Stimulated activated CD4-positive, alpha-beta T cell treated with anti-CD3 and anti-CD28 coated beads, Interleukin-2, amount 100 ng/mL, for 48 hours (primary cell): ENCODE data around the gene TMEM181.
"Not testable (repeated sequence)": the region's sequence is repeated elsewhere in the genome, so short reads cannot be mapped to it uniquely, and the experiment has no call there.

Source experiments
- DNase-seq, 2 donors: peaks; one replicate each; pipeline ENCODE4 v3.0.0-alpha.2; 2020

TMEM181 gene

GRCh38 chr6:158603261-158604047, 43.6 kb downstream of the TMEM181 start:
- no peak for DNase-seq

DNA sequence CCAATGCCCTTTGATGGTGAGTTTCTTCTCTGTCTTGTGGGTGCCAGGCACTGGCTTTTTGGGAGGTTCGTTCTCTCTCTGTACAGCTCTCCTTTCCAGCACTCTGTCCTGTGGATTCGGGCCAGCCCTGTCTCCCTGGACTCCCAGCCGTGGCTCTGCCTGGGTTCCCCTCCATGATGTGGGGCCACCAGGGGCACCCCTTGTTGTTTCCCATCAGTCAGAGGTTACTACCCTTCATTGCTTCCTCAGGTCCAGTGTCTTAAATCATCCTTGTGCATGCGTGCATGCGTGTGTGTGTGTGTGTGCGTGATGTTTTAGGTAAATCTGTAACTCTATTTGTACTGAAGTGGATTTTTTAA, 44.1 kb downstream of the TMEM181 start:
- no peak for DNase-seq

GRCh38 chr6:158605266-158605878, 45.5 kb downstream of the TMEM181 start:
- DNase-seq: peak; percentile 41 to 52

DNA sequence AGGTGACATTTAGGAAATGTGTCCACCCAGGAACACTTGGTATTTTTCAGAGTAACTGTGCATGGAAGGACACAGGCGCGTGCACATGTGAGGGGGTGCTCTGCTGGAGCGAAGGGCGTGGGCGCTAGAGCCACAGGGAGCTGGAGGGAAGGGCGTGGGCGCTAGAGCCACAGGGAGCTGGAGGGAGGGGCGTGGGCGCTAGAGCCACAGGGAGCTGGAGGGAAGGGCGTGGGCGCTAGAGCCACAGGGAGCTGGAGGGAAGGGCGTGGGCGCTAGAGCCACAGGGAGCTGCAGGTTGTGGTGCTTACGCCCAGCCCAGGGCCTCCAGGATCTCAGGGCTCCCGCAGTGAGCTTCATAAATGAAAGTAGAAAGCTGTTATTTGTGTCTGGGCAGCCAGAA, 46.1 kb downstream of the TMEM181 start:
- not testable (repeated sequence) for DNase-seq

DNA sequence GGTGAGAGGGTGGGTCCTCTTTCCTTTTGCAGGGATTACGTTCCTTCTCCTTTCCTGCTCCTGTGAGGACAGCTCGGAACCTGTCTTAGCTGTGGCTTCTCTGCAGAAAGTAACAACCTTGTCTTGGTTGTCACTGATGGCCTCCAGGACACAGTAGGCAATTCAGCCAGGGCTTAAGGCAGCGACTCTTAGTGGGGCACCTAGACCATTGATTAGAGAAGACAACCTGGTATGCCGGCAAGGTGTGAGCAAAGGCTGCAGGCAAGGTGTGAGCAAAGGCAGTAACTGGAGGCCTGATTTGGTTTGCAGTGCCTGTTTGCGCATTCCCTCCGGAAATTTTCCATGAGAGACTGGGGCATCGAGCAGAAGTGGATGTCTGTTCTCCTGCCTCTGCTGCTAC, 47.0 kb downstream of the TMEM181 start:
- no peak for DNase-seq

GRCh38 chr6:158607411-158608170, 47.7 kb downstream of the TMEM181 start:
- DNase-seq: no peak

DNA sequence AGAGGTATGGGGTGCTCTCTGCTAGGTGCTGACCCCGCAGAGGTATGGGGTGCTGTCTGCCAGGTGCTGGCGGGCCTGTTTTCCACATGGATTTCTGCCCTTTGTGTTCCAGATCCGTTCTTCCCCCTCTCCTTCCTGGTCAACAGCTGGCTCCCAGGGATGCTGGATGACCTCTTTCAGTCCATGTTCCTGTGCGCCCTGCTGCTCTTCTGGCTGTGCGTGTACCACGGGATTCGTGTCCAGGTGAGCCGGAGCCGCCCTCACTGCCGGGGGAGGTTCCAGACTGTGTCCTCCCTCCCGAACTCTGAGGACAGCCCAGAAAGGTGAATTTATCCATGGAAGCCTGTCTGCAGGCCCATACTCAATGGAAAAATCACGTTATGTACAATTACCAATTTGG, 48.3 kb downstream of the TMEM181 start:
- no peak for DNase-seq

- no peak for DNase-seq
Measured at GRCh38 chr6:158609455-158610155, 49.7 kb downstream of the TMEM181 start.

- DNase-seq: no peak
Measured at GRCh38 chr6:158610319-158610968, 50.6 kb downstream of the TMEM181 start.

DNA sequence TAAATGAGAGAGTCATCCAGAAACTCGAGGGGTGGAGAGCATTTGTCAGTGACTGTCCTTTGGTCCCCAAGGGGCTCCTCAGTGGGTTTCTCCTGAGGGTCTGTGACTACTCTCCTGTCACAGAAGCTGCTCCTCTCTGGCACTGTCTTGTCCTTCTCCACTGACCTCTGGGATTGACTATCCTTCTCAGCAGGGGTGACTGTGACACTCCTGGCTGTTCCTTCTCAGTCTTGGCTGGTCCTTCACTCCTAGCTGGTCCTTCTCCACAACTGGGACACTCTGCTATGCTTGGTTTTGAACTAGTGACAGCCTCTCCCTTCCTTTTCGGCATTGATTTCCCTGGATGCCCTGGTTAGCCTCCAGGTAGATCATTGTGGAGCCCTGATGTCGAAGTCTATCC, 51.1 kb downstream of the TMEM181 start:
- DNase-seq: no peak

DNA sequence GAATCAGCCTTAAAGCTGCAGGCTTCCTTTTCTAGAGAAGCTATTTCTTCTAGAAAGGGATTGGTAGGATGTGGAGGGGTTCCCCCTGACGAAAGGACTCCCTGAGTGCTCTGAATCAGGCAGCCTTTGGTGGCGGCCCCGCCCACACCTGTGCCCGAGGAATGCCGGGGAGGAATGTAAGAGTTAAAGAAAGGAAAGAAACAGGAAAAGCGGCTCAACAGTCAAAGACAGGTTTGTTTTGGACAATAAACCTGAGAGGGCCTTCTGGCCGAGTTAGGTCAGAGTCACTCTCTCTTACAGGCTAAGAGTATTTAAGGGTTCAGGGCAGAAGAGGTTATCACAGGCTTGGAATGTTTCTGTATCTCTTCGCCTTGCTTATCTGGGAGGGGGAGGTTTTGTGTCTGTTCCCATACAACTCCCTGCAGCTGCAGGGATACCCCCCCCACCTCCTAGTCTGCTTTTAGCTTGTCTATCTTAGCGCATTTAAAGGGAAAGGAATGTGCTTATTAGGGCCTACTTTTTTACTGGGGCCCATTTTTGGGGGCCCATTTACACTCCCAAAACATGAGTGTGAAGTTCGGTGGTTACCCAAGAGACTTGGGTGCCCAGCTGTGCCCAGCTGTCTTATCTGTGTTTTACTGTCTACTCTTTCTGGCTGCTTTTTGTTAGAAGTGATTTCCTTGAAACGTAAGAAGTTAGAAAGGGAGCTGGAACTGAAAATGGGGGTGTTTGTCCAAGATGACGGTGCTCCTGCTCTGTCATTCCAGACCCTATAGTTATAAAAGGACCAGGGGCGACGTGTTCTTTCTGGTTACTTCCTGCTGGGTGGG, 51.9 kb downstream of the TMEM181 start:
- no peak for DNase-seq

- not testable (repeated sequence) for DNase-seq
Measured at GRCh38 chr6:158614606-158615005, 54.7 kb downstream of the TMEM181 start.

- DNase-seq: not testable (repeated sequence)
Measured at GRCh38 chr6:158618289-158618688, 58.4 kb downstream of the TMEM181 start.

- no peak for DNase-seq
Measured at GRCh38 chr6:158619922-158620801, 60.3 kb downstream of the TMEM181 start.

DNA sequence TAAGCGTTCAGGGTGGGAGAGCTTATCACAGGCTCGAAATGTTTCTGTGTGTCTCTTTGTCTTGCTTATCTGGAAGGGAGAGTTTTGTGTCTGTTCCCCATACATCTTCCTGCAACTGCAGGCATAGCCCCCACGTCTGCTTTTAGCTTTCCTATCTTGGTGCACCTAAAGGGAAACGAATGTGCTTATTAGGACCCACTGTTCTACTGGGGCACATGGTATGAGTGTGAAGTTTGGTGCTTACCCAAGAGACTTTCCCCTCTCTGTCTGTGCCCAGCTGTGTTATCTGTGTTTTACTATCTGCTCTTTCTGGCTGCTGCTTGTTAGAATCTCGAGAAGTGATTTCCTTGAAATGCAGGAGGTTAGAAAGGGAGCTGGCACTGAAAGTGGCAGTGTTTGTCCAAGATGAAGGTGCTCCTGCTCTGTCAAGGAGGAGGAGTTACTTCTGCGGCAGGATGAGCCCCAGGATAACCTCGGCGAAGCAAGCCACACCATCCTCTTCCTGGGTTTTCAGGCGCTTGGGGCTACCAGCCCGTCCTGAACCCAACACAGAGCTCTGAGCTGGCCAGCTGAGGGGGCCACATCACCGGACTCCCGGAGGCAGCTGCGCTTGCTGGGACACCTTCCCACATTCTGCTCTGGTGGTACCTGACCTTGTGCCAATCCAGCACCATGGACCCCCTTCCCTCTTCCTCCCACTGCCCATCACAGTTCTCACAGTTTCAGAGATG, 61.2 kb downstream of the TMEM181 start:
- DNase-seq: no peak

- no peak for DNase-seq
Measured at GRCh38 chr6:158621694-158622544, 62.0 kb downstream of the TMEM181 start.

- DNase-seq: no peak
Measured at GRCh38 chr6:158622545-158623190, 62.8 kb downstream of the TMEM181 start.
